Vagina (tissue), 2 donors: ENCODE data around the gene PAX4.

Source experiments
- POLR2A ChIP-seq, 2 donors: fragments of 450-650 bp; IDR thresholded peaks; one replicate each; pipeline ENCODE4 v1.6.1; 2017; ENCODE audit warnings: antibody characterized with exemption in 2 of 2, mild to moderate bottlenecking in 2 of 2, moderate library complexity in 2 of 2
- POLR2AphosphoS5 ChIP-seq, 2 donors: sonication (generic); formaldehyde crosslinking; IDR thresholded peaks; one replicate each; pipeline ENCODE4 v1.9.0; 2017; ENCODE audit warnings: antibody characterized with exemption in 2 of 2, mild to moderate bottlenecking in 2 of 2, low read depth in 1 of 2; ENCODE audit not compliant: insufficient read depth in 1 of 2
- TF ChIP-seq, protein P1 (sequence below), 3 experiments: fragments of 450-650 bp in 2 of 3; fragments of 200-600 bp in 1 of 3; sonication (generic) in 1 of 3; IDR thresholded peaks; one replicate each; pipeline ENCODE4 v1.5.1; 2017 to 2019; ENCODE audit warnings: antibody characterized with exemption in 3 of 3, mild to moderate bottlenecking in 2 of 3, moderate library complexity in 2 of 3

DNA sequence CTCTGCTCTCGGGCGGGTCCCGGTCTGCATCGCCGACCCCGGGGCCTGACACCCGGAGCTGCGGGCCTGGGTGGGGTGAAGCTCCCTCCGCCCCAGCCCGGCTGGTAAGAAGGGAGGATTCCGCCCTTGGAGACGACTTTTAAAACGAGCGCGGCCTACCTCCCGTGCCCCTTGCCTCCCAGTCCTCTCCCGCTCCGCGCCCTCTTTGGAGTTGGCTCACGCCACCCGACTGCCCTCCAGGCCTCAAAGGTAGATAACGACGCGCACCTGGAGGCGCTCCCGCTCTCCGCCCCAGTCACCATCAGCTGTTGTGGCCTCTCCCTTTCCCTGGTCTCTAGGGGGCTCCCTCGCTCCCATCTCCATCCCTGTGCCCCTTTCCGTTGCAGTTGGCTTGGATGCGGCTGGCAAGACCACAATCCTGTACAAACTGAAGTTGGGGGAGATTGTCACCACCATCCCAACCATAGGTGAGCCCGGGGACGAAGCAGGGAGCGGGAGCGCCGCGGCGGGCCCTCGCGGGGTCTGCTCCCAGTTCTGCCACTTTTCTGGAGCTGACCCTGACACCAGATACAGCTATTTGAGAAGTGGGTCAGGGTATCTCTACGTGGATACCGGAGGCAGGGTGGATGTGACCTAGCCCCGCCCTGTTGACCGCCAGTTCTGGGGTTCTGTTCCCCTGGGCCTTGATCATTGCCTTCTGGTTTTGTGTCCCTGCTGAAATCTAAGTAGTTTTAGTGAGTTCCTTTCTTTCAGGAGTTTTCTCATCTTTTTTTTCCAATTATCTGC lies 29.1 kb downstream of the PAX4 start:
- no peak for TF ChIP-seq POLR2A (IDR thresholded peaks at IDR 0.05)
- TF ChIP-seq, protein P1, sequence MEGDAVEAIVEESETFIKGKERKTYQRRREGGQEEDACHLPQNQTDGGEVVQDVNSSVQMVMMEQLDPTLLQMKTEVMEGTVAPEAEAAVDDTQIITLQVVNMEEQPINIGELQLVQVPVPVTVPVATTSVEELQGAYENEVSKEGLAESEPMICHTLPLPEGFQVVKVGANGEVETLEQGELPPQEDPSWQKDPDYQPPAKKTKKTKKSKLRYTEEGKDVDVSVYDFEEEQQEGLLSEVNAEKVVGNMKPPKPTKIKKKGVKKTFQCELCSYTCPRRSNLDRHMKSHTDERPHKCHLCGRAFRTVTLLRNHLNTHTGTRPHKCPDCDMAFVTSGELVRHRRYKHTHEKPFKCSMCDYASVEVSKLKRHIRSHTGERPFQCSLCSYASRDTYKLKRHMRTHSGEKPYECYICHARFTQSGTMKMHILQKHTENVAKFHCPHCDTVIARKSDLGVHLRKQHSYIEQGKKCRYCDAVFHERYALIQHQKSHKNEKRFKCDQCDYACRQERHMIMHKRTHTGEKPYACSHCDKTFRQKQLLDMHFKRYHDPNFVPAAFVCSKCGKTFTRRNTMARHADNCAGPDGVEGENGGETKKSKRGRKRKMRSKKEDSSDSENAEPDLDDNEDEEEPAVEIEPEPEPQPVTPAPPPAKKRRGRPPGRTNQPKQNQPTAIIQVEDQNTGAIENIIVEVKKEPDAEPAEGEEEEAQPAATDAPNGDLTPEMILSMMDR (IDR thresholded peaks at IDR 0.05): peak in 1 of 3 experiments; percentile 6
- TF ChIP-seq POLR2AphosphoS5 (IDR thresholded peaks at IDR 0.05; ENCODE audit: insufficient read depth in 1 of 2, low read depth in 1 of 2): peak in 1 of 2 donors; percentile 46
